Liver (tissue), 9 donors: ENCODE results near the gene FGB. TPM values are rescaled to one million over a fixed set of nuclear protein-coding genes. Genes with fewer than 3 reads are reported as not detected.

Source experiments
- DNase-seq: peaks from one replicate; pipeline ENCODE4 v3.0.0-alpha.2; 2017; ENCODE audit warnings: low spot score
- H3K27ac ChIP-seq, 2 donors: one replicate each; pipeline ENCODE4 v1.7.0; 2013; ENCODE audit warnings: inconsistent platforms in 2 of 2, low read length in 2 of 2, control low read depth in 1 of 2, low read depth in 1 of 2, mild to moderate bottlenecking in 1 of 2
- H3K27me3 ChIP-seq, 4 donors: one replicate each; pipeline versions ENCODE4 v1.6.1 to v1.7.0; 2013; ENCODE audit warnings: low read length in 3 of 4, inconsistent platforms in 1 of 4, mild to moderate bottlenecking in 1 of 4, moderate library complexity in 1 of 4; ENCODE audit not compliant: control insufficient read depth in 4 of 4, insufficient read depth in 4 of 4
- H3K36me3 ChIP-seq, 4 donors: one replicate each; pipeline versions ENCODE4 v1.6.1 to v1.7.0; 2013; ENCODE audit warnings: low read length in 3 of 4, mild to moderate bottlenecking in 3 of 4, low read depth in 1 of 4, moderate library complexity in 1 of 4; ENCODE audit not compliant: control insufficient read depth in 4 of 4, insufficient read depth in 3 of 4
- H3K4me1 ChIP-seq, 4 donors: one replicate each; pipeline versions ENCODE4 v1.6.1 to v1.7.0; 2013; ENCODE audit warnings: low read length in 3 of 4, mild to moderate bottlenecking in 3 of 4, moderate library complexity in 1 of 4; ENCODE audit not compliant: control insufficient read depth in 4 of 4, insufficient read depth in 4 of 4
- H3K4me3 ChIP-seq, 3 donors: one replicate each; pipeline versions ENCODE4 v1.6.1 to v1.7.0; 2013; ENCODE audit warnings: low read length in 3 of 3, control low read depth in 1 of 3, low read depth in 1 of 3, mild to moderate bottlenecking in 1 of 3
- H3K9ac ChIP-seq, 2 donors: one replicate each; pipeline ENCODE4 v1.7.0; 2013; ENCODE audit warnings: low read length in 2 of 2, mild to moderate bottlenecking in 2 of 2, moderate library complexity in 2 of 2, control low read depth in 1 of 2, low read depth in 1 of 2
- H3K9me3 ChIP-seq, 4 donors: one replicate each; pipeline versions ENCODE4 v1.6.1 to v1.7.0; 2013; ENCODE audit warnings: low read length in 3 of 4; ENCODE audit not compliant: control insufficient read depth in 4 of 4
- ATF3 ChIP-seq: IDR thresholded peaks from 2 replicates; pipeline ENCODE4 v1.6.1; 2016; ENCODE audit warnings: antibody characterized with exemption
- EGR1 ChIP-seq, 2 donors: IDR thresholded peaks; 2 replicates each; pipeline ENCODE4 v1.6.1; 2016 to 2018; ENCODE audit warnings: antibody characterized with exemption in 2 of 2, low read depth in 2 of 2
- HNF4G ChIP-seq: IDR thresholded peaks from 2 replicates; pipeline ENCODE4 v1.6.1; 2016; ENCODE audit warnings: antibody characterized with exemption
- JUND ChIP-seq, 2 donors: IDR thresholded peaks; 2 replicates each; pipeline ENCODE4 v1.6.1; 2016; ENCODE audit warnings: antibody characterized with exemption in 2 of 2
- MAX ChIP-seq: IDR thresholded peaks from 2 replicates; pipeline ENCODE4 v1.6.1; 2016; ENCODE audit warnings: antibody characterized with exemption
- NR2F2 ChIP-seq: IDR thresholded peaks from 2 replicates; pipeline ENCODE4 v1.6.1; 2016; ENCODE audit warnings: antibody characterized with exemption
- RAD21 ChIP-seq, 2 donors: IDR thresholded peaks; 2 replicates each; pipeline ENCODE4 v1.6.1; 2016; ENCODE audit warnings: antibody characterized with exemption in 2 of 2, mild to moderate bottlenecking in 2 of 2
- RXRA ChIP-seq, 2 donors: IDR thresholded peaks; 2 replicates each; pipeline ENCODE4 v1.6.1; 2017 to 2018; ENCODE audit warnings: antibody characterized with exemption in 2 of 2, mild to moderate bottlenecking in 1 of 2
- YY1 ChIP-seq: IDR thresholded peaks from 2 replicates; pipeline ENCODE4 v1.6.1; 2016; ENCODE audit warnings: antibody characterized with exemption, mild to moderate bottlenecking
- ZBTB33 ChIP-seq: IDR thresholded peaks from 2 replicates; pipeline ENCODE4 v1.6.1; 2016; ENCODE audit warnings: antibody characterized with exemption
- WGBS: extraction: QIAGEN DNeasy Blood & Tissue Kit; methylation state at CpG from one replicate; pipeline ENCODE4 v1.1.7; 2013; 5-methylcytosine and 5-hydroxymethylcytosine counted together
- polyA plus RNA-seq, 2 donors: library from polyadenylated mRNA; stranded (reverse) in 1 of 2; unstranded in 1 of 2; fragments of 200-250 nt in 1 of 2; fragments of >200 nt in 1 of 2; fragmentation: Nextera tagmentation in 1 of 2; extraction: Ambion mirVana in 1 of 2; gene quantifications; one replicate each; pipeline versions ENCODE4 v1.2.1 to v1.2.3, GENCODE V29; 2013 to 2015
- total RNA-seq, 2 donors: library from RNA; depleted of rRNA; stranded (reverse); fragments of >200 nt; gene quantifications; one replicate each; pipeline ENCODE4 v1.2.3, GENCODE V29; 2014
- TF ChIP-seq, protein P1 (sequence below): IDR thresholded peaks from 2 replicates; pipeline ENCODE4 v1.6.1; 2016; ENCODE audit warnings: antibody characterized with exemption, mild to moderate bottlenecking
- donor health status: healthy.
- donor health status: healthy.
- donor health status: healthy.
- donor health status: healthy.
- donor health status: healthy.

The FGB gene
- total and polyA plus RNA-seq, 4 donors, result 11,318 to 21,431 (median 15,382) TPM

GRCh38 chr4:154542271-154542879 lies 20.4 kb upstream of the FGB start:
- no peak for DNase-seq
- H3K4me3 ChIP-seq, result no peak overlapping the region
- 90% methylated on average over 4 of the region's 4 CpGs for WGBS
- H3K9me3 ChIP-seq, result no peaks in the 10 kb centered on the region
- no peak overlapping the region for H3K9ac ChIP-seq
- H3K27me3 ChIP-seq, result no peaks in the 10 kb centered on the region
- no peak overlapping the region for H3K27ac ChIP-seq
- no peaks in the 10 kb centered on the region for H3K4me1 ChIP-seq
- H3K36me3 ChIP-seq, result peaks cover 12 to 89% (median 74%) of the 10 kb centered on the region in 4 donors
- TF ChIP-seq ZBTB33, result no peak
- no peak for TF ChIP-seq NR2F2

DNA sequence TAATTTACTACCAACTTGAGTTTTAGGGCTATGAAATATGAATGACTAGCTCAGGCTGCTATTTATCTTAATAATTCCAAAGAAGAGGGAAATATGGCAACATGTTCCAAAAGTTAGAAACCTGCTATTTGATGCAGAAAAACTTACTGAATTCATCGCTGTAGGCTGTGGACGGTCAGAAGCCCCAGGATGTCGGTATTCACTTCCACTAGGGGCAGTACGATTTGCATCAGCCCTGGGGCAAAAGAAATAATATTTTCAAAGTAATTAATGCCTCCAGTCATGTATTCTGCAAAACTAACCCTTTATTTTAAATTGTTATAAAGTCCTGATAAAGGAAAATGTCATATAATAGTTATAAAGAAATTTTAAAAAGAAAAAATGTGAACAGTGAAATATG lies 17.1 kb upstream of the FGB start:
- Histone ChIP-seq H3K9ac (no peak overlapping the region), H3K4me1 (peaks cover 0 to 18% (median 13%) of the 10 kb centered on the region in 4 donors), H3K27ac (no peak overlapping the region), H3K27me3 (no peaks in the 10 kb centered on the region), H3K36me3 (peaks cover 7 to 59% (median 47%) of the 10 kb centered on the region in 4 donors), H3K9me3 (no peaks in the 10 kb centered on the region), H3K4me3 (no peak overlapping the region)
- TF ChIP-seq RAD21 (IDR thresholded peaks at IDR 0.05) (no peak), JUND (IDR thresholded peaks at IDR 0.05) (no peak), MAX (no peak), YY1 (no peak), ATF3 (no peak), RXRA (IDR thresholded peaks at IDR 0.05) (no peak), HNF4G (no peak), EGR1 (IDR thresholded peaks at IDR 0.05; ENCODE audit: low read depth in 2 of 2) (no peak), ZBTB33 (no peak)
- TF ChIP-seq, protein P1, sequence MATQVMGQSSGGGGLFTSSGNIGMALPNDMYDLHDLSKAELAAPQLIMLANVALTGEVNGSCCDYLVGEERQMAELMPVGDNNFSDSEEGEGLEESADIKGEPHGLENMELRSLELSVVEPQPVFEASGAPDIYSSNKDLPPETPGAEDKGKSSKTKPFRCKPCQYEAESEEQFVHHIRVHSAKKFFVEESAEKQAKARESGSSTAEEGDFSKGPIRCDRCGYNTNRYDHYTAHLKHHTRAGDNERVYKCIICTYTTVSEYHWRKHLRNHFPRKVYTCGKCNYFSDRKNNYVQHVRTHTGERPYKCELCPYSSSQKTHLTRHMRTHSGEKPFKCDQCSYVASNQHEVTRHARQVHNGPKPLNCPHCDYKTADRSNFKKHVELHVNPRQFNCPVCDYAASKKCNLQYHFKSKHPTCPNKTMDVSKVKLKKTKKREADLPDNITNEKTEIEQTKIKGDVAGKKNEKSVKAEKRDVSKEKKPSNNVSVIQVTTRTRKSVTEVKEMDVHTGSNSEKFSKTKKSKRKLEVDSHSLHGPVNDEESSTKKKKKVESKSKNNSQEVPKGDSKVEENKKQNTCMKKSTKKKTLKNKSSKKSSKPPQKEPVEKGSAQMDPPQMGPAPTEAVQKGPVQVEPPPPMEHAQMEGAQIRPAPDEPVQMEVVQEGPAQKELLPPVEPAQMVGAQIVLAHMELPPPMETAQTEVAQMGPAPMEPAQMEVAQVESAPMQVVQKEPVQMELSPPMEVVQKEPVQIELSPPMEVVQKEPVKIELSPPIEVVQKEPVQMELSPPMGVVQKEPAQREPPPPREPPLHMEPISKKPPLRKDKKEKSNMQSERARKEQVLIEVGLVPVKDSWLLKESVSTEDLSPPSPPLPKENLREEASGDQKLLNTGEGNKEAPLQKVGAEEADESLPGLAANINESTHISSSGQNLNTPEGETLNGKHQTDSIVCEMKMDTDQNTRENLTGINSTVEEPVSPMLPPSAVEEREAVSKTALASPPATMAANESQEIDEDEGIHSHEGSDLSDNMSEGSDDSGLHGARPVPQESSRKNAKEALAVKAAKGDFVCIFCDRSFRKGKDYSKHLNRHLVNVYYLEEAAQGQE, result no peak
- 95% methylated on average over 4 of the region's 4 CpGs for WGBS
- no peak for DNase-seq
